HG03521 (cell line): ENCODE data around the gene CAMK2G.
"Not testable (repeated sequence)": the region's sequence is repeated elsewhere in the genome, so short reads cannot be mapped to it uniquely, and the experiment has no call there.

Experiments
- ATAC-seq: cut with Tn5 transposase; IDR thresholded peaks from one replicate; pipeline ENCODE4 v1.9.1; 2021; ENCODE audit warnings: mild to moderate bottlenecking, moderate library complexity; ENCODE audit not compliant: unreplicated experiment

Gene CAMK2G

DNA sequence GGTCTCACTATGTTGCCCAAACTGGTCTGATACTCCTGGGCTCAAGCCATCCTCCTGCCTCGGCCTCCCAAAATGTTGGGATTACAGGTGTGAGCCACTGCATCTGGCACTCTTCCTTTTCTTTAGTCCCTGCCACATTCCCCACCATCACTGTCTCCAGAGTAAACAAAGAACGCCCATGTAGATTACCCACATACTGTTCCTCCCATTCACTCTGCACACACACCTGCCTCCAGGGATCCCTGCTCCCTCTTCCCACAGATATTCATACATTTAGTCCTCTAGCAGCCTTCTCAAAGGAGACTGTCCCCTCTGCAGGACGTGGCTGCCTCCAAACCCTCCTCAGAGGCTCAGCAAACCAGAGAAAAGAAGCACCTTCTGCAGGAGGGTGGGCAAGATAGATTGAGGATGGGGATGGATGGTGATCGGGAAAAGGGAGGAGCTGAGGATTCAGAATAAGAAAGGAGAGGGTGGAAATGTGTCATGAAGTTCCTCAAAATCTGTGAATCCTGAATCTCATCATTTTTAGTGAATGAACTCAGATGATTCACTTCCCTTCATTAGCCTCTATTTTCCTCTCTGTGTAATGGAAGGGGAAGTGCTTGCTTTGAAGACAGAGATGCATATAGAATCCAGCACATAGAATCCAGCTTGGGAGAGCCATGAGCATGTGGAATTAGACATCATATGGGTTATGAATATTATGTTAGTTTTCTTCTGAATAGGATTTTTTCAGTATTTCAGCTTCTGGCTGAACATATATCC is 31.1 kb upstream of the CAMK2G start:
- no peak for ATAC-seq

DNA sequence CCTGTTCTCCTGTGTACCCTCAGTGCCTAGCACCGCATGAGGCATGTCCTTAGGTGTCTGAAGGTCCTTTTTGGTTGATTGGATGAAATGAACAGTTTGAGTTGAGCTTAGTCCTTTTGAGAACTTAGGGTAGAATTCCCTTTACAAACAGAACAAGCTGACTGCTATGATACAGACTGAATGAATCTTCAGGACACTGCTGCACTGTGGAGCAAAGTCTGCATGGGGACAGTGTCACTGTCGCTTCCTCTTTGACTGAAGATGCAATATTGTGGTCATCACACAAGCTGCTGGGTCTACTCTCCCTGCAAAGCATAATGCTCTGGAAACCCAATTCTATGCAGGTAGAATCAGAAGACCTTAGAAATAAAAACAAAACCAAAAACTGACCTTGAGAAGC is 28.0 kb upstream of the CAMK2G start:
- ATAC-seq, result no peak

DNA sequence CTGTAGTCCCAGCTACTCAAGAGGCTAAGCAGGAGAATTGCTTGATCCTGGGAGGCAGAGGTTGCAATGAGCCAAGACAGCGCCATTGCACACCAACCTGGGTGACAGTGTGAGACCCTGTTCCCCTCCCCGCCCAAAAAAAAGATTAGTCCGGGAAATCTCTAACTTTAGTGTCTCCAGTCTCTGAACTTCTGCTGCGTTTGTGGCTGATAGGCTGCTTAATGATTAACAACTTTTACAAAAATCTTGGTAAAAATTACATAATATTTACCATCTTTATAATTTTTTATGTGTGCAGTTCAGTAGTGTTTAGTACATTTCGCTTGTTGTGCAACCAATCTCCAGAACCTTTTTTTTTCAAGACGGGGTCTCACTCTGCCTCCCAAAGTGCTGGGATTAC is 26.9 kb upstream of the CAMK2G start:
- no peak for ATAC-seq

DNA sequence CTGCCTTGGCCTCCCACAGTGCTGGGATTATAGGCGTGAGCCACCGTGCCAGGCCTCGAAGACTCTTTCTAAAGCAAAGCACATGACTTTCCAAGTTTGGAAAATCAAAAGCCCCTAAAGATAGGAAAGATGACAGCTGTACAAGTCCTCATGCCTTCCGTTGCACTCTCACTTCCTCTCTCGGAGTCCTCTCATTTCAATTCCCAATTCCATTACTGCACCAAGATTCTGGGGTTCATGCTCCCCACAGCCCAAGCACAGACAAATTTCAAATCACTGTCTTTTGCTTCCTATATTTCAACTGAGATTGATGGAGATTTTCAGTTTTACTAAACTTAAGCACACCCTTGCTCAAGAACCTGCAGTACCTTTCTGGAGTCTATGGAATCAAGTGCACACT is 25.7 kb upstream of the CAMK2G start:
- no peak for ATAC-seq

DNA sequence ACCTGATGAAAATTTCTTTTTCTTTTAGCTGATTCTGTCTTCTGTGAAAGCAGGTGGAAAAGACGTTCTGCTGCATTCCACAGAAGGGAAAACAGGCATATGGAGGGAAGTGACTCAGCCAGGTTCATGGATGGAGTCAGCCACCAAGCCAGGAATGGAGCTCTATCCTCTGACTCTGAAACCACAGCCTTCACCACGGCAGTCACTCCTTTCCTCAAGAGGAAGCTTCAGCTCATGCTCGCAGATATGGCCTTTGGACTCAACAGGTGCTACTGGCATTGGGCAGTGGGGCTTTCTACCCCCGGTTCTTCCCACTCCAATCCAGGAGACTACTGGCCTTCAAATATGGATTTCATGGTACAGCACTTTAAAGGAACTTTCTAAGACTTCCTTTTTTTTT is 25.1 kb upstream of the CAMK2G start:
- ATAC-seq, result no peak

DNA sequence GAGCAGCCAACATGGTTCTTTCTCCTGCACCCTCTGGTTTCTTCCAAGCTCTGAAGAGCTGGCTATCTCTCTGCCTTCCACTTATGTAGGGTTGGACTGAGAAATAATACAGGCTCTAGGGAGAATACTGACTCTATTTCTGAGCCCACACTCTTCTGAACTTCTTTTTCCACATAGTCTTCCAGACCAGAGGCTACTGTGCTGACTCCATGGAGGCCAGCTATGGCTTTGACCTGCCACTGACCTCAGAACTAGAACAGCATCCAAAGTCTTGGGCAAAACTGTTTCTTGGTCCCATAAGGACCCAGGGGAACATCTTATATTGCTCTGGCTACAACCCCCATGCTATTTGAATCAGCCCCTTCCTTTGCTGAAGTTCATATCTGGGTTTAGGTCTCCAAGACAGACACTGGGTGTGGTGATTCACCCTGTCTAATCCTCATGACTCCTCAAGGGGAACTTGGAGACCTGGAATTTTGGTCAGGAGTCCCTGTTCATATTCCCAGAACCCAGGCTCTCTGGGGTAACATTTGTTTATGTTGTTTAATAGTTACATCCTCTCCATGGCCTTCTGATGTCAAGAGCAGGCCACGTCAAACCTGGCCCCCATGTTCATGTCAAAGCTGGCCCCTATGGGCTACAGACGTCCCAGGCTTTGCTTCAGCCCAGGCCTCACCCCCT is 24.5 kb upstream of the CAMK2G start:
- no peak for ATAC-seq

DNA sequence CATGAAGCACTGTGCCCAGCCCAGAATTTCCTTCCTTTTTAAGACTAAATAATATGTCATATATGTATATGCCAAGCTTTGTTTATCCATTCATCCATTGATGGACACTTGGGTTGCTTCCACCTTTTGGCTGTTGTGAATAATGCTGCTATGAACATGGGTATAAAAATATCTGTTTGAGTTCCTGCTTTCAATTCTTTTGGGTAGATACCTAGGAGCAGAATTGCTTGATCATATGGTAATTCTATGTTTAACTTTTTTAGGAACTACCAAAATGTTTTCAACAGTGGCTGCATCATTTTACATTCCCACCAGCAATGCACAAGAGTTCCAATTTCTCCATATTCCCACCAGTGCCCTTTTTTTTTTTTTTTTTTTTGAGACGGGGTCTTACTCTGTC is 23.3 kb upstream of the CAMK2G start:
- ATAC-seq, result no peak

DNA sequence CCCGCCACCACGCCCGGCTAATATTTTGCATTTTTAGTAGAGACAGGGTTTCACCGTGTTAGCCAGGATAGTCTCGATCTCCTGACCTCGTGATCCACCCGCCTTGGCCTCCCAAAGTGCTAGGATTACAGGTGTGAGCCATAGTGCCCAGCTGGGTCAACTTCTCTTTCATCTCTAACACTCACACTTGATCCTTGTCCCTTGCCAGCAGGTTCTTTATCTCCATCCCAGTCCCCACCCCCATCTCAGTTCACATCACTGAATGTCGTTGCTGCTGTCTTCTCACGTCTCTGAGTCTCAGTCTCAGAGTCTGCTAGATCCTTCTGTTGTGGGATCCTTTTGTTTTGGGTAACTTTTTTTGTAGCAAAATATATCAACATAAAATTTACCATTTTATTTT is 21.0 kb upstream of the CAMK2G start:
- ATAC-seq, result not testable (repeated sequence)

DNA sequence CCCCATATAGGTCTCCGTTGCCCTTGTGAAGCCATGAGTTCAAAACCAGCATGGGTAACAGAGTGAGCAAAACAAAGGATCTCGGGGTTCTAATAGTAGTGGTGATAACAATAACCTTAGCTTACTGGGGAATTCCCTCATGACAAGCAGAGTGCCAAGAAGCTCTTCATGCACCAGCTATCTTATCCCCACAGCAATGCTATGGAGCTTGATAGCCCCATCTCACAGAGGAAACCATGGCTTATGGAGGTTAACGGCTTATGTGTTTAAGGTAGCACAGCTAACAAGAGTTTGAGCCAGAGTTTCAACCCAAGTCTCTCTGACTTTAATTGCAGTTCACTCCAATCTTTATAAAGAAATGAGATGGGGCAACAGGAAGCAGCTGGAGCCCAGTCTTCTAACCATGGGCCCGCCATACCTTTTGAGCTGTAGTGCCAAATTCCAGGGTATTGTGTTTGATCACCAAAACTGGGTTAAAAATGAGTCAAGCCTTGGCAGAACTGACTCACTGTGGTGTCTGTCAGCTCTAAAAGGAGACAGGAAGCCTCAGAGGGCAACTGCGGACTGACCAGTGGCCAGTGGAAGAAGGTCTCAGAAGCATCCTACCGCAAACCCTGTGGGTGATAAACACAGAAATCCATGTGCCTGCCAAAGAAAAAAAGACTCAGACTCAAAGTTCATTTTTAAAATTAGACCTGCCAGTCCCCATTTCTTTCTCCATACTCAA is 20.1 kb upstream of the CAMK2G start:
- ATAC-seq, result no peak

DNA sequence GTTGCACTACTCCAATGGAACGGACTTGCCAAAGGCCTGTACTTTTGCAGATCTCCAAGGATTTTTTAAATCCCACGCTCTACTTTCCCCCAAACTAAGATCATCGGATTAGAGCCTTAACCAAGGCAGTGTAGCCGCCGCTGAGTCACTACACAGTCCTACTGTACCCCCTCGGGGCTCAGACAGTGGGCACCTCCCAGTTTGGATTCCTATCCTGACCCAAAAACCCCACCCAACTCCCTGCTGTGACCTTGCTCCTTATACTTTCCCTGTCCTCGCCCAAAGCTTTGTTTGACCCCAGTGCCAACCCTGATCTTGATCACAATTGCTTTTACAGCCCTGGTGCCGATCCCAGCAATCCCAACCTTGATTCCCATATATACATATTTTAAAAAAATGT is 19.1 kb upstream of the CAMK2G start:
- ATAC-seq, result no peak

DNA sequence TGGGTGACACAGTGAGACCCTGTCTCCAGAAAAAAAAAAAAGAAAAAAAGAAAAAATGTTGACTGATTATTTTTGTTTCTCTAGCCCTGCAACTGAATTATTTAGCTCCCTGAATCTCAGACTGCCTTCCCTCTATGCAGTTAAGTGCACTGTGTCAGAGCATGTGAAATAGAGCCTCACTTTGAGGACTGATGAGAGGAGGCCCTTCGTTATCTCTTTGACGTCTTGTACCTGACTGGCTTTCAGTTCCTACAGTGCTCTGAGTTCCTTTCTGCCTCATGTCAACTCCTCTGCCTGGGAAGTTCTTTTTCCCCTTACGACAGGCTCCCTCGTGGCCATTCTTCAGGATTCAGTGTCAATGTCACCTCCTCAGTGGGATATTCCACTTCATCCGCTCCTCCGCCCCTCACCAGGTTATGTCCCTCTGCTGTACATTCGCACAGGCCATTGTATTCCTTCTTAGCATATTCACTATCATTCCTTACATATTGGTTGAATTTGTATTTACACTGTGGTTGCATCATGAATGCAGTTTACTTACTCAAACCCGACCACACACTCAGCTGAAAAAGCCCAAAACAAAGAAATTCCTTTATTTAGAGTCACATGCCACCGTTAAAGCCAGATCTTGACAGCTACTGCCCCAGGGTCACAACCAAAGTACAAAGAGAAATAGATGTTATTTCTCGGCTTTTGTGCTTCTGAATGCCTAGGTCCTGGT is 18.1 kb upstream of the CAMK2G start:
- ATAC-seq, result no peak

DNA sequence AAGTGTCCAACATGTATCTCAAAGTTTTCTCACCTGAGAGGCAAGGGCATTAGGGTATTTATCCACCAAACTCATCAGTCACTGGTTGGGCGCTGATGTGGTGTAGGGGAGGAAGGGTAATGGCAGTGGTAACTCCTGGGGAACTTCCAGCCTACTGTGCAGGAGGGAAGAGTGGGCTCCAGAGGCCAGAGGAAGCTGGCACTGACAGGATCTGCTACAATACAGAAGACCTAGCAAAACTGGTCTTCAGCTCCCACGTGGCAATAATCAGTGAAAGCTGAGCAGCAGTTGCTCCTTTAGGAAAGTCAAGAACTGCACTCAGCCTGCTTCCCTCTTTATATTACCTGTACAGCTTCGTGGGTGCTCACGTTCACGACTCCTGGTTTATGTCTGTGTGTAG is 17.2 kb upstream of the CAMK2G start:
- no peak for ATAC-seq

DNA sequence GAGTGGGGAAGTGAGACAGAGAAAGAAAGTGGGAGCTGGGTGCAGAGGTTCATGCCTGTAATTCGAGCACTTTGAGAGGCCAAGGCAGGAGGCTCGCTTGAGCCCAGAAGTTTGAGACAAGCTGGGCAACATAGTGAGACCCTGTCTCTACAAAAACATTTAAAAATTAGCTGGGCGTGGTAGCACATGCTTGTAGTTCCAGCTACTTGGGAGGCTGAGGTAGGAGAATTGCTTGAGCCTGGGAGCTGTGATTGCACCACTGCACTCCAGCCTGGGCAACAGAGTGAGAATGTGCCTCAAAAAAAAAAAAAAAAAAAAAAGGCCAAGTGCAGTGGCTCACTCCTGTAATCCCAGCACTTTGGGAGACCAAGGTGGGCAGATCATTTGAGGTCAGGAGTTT is 16.5 kb upstream of the CAMK2G start:
- ATAC-seq, result not testable (repeated sequence)

DNA sequence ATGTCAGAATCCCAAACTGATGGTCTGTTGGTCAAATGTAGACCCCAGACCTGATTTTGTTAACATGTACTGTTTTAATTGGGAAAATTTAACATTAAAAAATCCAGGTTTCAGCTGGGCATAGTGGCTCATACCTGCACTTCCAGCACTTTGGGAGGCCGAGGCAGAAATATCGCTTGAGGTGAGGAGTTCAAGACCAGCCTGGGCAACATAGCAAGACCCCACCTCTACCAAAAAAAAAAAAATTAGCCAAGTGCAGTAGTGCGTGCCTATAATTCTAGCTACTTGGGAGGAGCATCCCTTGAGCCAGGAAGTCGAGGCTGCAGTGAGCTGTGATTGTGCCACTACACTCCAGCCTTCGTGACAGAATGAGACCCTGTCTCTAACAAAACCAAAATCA is 15.9 kb upstream of the CAMK2G start:
- ATAC-seq, result no peak

DNA sequence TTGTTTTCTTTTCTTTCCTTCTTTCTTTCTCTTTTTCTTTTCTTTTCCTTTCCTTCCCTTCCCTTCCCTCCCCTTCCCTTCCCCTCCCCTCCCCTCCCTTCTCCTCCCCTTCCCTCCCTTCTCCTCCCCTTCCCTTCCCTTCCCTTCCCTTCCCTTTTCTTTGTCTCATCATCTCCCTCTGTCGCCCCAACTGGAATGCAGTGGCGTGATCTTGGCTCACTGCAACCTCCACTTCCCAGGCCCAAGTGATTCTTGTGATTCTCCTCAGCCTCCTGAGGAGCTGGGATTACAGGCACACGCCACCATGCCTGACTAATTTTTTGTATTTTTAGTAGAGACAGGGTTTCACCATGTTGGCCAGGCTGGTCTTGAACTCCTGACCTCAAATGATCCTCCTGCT is 15.1 kb upstream of the CAMK2G start:
- ATAC-seq, result not testable (repeated sequence)

DNA sequence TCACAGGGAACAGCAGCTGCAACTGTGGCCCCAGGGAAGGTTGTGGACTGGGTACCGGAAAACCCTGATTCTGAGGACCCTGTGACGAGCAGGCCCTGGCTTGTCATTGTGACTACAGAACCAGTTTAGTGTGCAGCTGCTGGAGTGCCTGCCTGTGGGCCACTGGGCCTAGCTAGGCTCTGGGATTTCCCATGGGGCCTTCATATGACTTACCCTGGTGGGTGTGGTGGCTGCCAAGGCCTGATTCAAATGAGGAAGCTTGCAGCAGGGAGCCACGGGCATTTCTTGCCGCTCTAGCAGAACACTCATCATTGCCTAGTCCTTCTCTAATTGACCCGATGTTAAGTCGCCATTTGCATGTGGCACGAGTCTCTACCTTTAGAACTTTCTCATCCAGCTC is 14.7 kb upstream of the CAMK2G start:
- ATAC-seq, result no peak

DNA sequence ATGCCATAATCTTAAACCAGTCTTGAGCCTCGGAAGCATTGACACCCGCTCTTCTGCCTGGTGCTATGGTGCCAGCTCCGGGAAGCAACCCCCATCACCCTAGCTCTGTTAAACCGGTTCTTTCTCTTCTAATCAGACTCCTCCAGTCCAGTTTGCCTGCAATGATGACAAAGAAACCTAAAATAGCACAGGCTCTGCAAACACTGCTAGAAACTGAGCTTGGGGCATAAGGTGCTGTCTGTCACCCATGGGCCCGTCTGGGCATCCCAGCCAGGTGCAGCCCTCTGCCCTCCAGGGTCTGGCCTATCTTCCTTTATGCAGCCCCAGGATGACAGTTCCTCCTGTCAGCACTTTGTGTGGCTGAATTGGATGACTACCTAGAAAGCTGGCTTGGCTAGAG is 14.2 kb upstream of the CAMK2G start:
- no peak for ATAC-seq

DNA sequence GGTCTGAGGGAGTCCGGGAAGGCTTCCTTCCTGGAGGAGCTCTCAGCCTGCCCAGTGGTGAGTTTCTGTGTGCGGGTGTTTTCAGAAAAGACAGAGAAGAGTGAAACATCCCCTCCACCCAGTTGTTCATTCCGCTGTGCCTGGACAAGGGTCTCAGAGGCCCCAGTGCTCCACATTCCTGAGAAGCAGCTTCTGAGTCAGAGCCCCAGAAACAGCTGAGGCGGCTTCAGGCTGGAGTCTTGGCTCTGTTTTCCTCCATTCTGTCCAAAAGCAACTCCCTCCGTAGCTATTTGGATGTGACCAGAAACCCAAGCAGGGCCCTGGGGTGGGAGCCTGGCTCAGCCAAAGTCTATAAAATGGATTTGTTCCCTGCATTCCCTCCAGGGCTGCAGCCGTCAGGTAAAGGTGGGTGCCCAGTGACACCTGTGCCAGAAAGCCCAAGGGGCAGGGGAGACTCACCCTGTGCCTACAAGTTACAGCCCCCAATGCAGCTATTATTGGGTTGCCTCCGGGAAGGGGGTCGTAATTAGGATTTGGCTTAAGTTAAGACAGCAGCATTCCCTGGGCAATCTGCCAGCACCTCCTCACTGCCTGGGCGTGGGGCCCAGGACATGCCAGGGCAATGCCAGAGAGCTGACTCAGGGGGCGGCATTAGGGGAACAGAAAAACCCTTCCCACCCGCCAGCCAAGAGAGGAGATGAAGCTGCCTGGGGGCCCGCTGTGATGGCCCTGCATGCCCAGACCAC is 13.1 kb upstream of the CAMK2G start:
- no peak for ATAC-seq

DNA sequence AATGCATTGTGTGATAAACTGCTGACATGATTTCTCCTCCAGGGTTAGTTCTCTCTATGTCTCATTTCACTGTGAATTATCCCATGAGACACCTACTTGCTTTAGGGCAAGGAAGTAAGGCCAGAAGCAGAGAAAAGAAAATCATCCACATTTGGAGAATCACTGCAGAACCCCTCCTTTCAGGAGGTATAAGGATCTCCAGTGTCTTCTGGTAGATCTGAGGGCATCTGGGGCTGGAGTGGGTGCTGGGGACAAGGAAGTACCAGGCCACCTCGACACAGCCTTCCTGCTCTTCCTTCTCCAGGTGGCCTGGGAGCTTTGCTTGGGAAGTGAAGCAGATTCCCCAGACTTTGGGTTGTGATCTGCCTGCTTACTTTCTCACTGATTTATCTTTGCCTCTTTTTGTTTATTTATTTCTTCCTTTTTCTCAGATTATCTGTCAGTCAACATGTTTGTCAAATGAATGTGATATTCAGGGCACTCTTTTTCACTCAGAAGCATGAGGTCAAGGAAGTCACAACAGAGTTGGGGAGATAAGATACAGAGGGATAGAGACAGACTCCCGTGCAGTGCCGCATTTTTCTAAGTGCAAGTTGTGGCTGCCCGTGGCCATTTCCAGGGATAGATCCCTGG is 12.4 kb upstream of the CAMK2G start:
- ATAC-seq, result no peak

DNA sequence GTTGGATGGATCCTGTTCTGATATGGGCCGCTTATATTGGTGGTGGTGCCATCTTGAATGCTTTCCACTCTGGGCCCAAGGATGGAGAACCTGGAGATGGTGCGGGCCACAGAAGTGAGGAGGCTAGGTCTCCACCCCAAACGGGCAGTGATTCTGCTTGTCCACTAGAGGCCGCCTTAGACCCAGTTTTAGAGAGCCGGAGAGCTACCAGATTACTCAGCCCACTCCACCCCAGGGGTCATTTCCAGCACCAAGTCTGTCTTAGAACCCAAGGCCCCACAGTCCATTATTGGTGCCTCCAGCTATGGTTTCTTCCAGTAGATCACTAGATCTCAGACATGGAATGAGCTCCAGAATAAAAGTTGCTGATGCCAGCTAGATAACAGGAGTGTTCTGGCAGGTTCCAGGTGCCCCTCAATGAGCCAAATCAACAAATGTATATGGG is 11.8 kb upstream of the CAMK2G start:
- ATAC-seq, result peak; percentile 64
